AG08396 (cell line): ENCODE results near the gene MGMT.

Experiments
- DNase-seq: peaks from one replicate; pipeline ENCODE4 v3.0.0; 2012; ENCODE audit warnings: low spot score, mixed read lengths

MGMT gene

GRCh38 chr10:129778571-129778970 is 311.5 kb downstream of the MGMT start:
- no peak for DNase-seq

DNA sequence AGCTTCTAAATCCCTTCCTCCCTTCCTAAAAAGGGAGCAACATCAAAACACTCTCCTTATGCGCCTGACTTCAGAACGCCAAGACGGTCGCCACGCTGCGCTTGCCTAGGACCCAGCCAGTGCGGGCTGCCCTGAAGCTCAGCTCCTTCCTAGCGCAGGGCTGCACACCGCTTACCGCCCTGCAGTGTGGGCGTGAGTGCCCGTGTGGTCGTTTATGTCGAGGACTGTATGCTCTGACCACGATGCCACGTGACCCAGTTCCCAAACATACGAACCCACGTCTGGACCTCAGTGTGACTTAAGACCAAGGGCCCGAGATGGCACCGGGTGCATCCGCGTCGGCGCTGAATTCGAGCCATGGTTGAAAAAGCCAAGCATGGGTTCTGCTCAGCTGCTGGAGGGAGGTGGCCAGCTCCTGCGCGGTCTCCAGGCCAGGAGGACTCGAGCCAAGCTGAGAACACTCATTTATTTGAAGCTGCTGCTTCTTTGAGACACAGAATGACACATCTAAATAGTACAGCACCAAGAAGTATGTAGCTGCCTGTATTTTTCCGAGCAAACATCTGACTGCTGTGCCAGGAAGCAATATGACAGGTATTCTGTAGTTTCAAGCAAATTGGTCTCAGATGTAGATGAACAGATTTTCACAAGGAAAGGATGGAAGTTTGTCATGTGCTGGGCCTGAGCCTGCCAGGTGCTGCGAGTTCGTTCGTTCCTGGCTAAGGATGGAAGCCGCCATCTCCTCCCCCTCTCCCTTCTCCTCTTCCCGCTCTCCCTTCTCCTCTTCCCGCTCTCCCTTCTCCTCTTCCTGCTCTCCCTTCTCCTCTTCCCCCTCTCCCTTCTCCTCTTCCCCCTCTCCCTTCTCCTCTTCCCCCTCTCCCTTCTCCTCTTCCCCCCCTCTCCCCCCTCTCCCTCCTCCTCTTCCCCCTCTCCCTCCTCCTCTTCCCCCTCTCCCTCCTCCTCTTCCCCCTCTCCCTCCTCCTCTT is 312.4 kb downstream of the MGMT start:
- no peak for DNase-seq

GRCh38 chr10:129780198-129780597 is 313.2 kb downstream of the MGMT start:
- DNase-seq = no peak

DNA sequence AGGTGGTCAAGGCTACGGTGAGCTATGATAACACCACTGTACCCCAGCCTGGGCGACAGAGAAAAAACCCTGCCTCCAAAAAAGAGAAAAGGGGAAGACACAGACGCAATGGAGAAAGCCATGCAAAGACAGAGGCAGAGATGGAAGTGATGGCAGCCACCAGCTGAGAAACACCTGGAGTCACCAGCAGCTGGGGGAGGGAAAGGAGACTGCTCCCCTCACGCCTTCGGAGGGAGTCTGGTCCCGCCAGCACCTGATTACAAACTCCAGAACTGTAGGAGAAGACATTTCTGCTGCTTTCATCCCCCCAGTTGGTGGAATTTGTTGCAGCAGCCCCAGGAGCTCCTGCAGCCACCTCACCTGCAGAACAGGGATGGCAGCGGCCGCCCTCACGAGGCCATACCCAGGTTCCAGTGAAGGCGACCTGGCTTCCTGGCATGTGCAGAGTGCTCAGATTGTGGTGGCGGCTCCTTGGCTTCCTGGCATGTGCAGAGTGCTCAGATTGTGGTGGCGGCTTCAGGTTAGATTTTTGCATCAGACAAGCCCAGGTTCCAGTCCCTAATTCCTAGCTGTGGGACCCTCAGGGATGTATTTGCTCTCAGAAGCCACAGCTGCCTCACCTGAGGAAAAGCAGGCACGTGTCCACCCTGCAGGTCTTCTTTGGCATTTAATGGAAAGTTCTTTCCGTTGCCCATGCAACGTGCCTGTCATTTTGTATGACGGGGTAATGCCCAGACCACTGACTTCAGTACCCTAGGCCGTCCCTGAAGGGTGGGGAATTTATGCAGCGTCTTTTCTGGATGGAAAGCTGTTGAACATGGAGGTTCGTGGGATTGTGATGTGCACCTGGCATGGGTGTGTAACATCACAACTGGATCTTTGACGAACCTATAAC is 314.1 kb downstream of the MGMT start:
- no peak for DNase-seq

- no peak for DNase-seq
Observed at GRCh38 chr10:129784291-129784690, 317.2 kb downstream of the MGMT start.

DNA sequence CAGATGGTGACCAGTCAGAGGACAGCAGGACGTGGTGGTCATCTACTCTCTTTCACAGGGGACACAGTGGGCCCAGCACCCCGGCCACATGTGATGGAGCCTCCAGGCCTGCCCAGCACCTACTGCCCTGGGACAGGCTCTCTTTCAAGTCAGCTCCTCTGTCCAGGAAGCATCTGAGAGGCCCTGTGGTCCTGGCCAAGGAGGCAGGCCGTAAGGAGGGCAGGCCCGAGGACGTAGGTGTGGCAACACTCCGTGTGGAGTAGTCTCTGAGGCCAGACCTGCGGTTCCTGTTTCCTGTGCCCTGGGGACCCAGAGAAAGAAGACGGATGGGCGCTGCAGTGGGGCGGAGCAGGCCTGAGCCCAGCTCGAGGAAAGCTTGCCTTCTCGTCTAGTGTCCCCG is 317.9 kb downstream of the MGMT start:
- DNase-seq = no peak

GRCh38 chr10:129785536-129785981 is 318.5 kb downstream of the MGMT start:
- no peak for DNase-seq

DNA sequence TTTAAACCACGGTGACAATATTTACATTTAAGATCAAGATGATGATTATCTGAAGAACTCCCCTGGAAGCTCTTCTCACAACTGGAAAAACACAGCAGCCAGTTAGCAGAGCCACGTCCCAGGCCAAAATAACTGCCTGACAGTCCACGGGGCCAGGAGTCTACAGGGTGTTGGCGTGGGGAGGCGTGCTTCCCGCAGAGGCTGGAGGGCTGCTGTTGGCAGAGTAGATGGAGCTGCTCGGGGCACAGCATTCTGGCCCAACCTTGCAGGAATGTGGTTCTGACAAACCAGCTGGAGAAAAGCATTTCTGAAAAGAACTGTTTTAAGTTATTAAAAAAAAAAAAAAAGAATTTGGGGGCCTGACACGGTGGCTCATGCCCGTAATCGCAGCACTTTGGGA is 319.2 kb downstream of the MGMT start:
- no peak for DNase-seq

DNA sequence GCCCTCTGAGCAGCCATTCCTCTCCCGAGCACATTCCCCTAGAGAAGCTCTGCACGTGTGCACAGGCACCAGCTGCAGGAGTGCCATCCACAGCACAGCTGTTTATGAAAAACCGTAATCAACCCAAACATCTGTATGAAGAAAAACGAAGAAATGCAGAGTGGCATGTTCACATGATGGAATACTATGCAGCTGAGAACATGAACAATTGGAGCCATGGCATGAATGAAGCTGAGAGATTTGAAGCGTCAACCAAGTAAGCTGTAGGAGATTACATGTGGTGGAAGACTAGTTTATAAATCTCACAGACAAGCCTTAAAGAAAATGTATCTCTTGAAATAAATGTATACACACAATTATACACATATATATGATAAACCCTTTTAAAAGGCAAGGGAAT is 320.5 kb downstream of the MGMT start:
- DNase-seq = no peak

- DNase-seq = no peak
Observed at GRCh38 chr10:129788215-129788614, 321.2 kb downstream of the MGMT start.

DNA sequence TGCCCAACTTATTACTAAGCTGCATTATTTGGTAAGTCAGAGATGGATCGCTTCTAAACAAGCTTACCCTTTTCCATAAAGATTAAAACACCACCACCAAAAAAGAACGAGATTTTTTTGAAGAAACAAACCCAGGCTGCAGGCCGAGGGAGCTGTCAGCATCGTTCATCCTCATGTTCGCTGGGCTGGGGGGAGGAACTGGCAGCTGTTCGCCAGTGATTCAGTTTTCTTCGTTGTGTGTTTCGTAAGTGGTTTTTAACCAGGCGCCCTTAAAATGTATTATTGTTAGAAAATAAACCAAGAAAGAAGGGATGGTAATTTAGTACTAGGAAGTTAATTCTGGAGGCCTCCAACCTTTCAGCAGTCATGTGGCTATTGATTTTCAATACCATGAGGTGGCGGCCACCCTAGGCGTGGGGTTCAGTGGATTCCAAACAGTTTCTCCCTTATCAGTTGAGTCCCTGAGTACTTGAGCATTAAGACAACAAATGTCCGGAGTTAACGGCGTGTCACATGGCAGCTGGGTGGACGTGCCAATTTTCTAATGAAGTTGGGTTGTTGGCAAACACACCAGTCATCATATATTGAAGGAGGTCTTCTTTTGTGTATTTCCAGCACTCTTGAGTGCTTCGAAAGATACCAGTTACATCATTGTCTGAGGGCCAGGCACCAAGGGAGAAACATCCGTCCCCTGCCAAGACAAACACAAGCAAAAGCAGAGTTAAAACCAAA is 323.8 kb downstream of the MGMT start:
- no peak for DNase-seq

- DNase-seq = no peak
Observed at GRCh38 chr10:129792141-129792540, 325.1 kb downstream of the MGMT start.

DNA sequence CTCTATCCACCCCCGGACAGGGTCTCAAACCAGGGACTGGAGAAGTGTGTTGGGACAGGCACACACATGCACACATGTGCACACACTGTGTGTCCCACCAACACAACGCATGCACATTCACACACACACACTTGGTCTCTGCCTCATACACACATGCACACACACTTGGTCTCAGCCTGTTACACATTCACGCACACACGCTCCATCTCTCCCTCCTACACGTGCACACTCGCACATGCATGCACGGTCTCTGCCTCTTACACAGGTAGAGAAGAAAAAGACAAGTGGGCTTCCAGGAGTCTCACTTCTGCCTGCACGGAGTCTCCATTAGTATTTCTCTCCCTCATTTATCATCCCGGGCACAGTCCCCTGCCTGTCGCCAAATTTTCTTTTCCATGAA is 325.8 kb downstream of the MGMT start:
- DNase-seq = no peak

GRCh38 chr10:129793479-129793878 is 326.4 kb downstream of the MGMT start:
- DNase-seq = no peak

GRCh38 chr10:129793996-129794395 is 327.0 kb downstream of the MGMT start:
- no peak for DNase-seq

DNA sequence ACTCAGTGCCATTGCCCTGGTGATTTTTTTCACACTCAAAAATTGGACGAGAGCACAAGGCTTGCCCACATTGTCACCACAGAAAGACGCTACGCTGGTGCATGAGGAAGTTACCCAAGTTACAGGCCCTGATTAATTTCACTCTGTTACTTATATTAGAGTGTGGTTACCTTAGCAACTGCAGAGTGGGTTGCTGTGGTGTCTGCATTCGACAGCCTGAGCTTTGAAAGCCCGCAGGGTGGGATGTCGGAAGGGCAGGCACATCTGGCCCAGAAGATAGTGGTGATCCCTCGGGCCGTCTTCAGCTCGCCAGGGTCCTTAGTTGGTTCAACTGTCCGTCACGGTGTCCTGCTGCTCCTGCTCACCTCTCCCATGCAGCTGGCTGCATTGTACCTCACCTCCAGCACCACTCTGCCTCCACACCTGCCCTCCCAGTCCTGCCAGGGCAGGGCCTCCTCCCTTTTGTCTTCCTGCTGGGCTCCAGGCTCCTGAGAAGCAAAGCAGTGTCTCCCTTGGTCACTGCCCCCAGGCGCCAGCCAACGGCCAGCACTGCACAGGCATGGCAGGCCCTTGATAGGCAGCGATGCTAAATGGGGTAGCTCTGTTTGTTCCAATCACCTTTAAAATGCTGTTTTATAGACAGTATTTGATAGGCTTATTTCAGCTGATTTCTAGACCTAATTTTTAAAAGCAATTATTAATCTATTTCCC is 329.8 kb downstream of the MGMT start:
- DNase-seq = no peak

- DNase-seq = no peak
Observed at GRCh38 chr10:129799942-129800341, 332.9 kb downstream of the MGMT start.

DNA sequence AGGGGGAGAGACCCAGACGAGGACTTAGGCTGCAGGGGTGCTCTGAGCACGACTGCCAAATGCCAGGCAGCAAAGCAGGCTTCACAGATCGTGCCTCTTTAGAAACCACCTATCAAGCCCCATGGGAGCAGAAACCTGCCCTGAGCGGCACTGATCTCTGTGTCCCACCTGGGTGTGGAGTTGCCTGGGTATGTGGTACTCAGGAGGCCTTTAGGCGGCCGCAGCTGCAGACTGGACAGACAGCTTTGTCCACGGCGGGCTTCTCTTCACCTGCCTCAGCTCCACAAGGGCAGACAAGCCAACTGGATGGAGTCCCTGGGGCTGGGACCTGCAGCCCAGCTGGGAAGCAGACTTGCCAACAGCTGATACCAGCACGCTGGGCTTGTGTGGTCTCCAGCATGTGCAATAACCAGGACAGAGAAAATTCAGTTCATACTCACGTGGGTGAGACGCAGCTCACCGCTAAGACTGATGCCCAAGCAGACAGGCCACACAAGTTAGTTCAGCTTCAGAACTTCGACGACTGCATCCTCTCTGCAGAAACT is 333.8 kb downstream of the MGMT start:
- no peak for DNase-seq

- no peak for DNase-seq
Observed at GRCh38 chr10:129807211-129807610, 340.2 kb downstream of the MGMT start.

DNA sequence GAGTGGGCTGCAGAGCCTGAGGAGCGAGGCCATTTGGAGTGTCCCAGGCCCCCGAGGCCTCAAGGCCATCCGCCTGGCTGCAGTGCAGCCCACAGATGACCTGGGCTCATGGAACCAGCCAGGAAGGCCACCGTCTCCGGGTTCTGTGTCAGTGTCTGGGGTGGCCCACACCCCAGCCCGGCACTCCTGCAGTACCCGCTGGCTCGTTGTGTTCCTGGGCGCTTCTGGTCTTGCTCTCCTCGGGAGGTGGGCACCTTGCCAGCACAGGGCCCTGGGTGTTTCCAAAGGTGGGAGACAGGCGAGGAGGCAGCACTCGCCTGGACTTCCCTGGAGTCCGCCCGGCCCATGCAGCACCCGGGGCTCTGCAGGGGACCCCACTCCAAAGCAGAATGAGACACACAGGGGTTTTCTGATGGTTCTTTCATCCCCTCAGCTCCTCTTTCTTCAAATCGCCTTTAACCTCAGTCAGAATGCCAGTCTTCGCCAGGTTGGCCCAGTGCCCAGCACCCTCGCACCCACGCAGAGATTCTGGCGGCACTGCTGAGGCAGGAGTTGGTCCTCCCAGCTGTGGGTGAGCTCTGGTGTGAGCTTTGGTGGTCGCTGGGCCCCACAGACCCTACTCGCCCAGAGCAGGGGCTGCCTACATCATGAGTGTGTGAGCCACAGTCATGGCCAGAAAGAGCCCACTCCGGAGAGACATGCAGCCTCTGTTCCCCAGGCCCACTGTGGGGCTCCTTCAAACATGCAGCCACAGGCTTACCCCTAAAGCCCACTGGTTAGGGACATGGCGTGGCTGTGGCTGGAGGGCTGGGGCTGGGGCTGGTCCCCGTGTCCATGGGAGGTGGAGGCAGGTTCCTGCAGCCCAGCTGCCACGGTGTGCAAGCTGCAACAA is 341.3 kb downstream of the MGMT start:
- DNase-seq = no peak
